ENCODE data around the gene DNHD1. TPM values are rescaled to one million over a fixed set of nuclear protein-coding genes. Genes with fewer than 3 reads are reported as not detected.

Gene DNHD1
- total RNA-seq, 2 donors from 2014 or later: 7.4 to 11.8 TPM

DNA sequence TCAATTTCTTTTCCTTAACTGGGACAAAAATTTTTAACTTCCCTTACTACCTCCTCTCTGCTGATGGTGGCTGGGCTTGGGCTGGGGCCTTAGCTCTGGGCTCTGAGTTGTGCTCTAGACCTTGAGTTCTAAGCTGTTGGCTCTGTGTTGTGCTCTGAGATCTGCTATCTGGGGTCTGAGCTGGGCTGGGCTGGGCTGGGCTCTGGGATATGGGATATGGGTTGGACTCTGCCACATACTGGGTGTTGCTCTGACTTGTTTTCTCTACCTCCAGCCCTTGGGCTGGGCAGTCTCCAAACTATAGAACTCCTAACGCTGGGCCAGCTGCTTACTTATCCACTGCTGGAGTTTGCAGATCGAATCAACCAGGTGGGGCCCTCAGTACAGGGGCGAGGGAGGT lies 41.9 kb downstream of the DNHD1 start:
- Histone ChIP-seq H3K9ac (ENCODE audit: low read depth in 2 of 2, low read length in 2 of 2) (no peak overlapping the region), H3K27me3 (no peaks in the 10 kb centered on the region), H3K27ac (no peak overlapping the region), H3K4me3 (no peak overlapping the region), H3K36me3 (no peaks in the 10 kb centered on the region), H3K9me3 (no peaks in the 10 kb centered on the region), H3K4me1 (no peaks in the 10 kb centered on the region)
- intact Hi-C loops (cut with DNase I): no loop called here
- TF ChIP-seq, protein P1, sequence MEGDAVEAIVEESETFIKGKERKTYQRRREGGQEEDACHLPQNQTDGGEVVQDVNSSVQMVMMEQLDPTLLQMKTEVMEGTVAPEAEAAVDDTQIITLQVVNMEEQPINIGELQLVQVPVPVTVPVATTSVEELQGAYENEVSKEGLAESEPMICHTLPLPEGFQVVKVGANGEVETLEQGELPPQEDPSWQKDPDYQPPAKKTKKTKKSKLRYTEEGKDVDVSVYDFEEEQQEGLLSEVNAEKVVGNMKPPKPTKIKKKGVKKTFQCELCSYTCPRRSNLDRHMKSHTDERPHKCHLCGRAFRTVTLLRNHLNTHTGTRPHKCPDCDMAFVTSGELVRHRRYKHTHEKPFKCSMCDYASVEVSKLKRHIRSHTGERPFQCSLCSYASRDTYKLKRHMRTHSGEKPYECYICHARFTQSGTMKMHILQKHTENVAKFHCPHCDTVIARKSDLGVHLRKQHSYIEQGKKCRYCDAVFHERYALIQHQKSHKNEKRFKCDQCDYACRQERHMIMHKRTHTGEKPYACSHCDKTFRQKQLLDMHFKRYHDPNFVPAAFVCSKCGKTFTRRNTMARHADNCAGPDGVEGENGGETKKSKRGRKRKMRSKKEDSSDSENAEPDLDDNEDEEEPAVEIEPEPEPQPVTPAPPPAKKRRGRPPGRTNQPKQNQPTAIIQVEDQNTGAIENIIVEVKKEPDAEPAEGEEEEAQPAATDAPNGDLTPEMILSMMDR (IDR thresholded peaks at IDR 0.05): no peak
- no peak for DNase-seq

DNA sequence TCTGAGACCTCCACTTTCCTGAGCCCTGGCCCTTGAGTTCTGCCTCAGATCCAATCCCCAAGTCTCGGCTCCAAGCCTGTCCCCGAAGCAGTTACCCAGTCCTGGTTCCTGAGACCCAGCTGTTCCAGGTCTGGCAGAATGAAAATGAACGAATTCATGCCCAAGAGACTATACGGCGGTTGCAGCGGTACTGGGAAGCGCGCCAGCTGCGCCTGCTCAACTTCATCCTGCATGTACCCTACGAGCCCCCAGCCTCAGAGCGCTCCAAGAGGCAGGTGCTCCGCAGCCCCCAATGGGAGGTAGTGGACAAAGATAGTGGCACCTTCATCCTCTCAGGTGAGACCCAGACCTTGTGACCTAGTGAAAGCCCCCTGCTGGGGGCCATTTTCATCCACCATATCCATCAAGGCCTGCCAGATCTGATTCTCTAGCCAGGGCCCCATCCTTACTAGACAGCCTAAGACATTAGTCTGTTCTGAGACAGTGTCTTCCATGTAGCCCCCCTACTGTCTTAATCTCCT lies 42.7 kb downstream of the DNHD1 start:
- intact Hi-C loops (cut with DNase I): no loop called here
- Histone ChIP-seq H3K9ac (ENCODE audit: low read depth in 2 of 2, low read length in 2 of 2) (no peak overlapping the region), H3K27ac (no peak overlapping the region), H3K9me3 (no peaks in the 10 kb centered on the region), H3K4me3 (no peak overlapping the region), H3K27me3 (no peaks in the 10 kb centered on the region), H3K4me1 (no peaks in the 10 kb centered on the region), H3K36me3 (no peaks in the 10 kb centered on the region)
- TF ChIP-seq, protein P1 (IDR thresholded peaks at IDR 0.05): no peak
- DNase-seq: no peak

DNA sequence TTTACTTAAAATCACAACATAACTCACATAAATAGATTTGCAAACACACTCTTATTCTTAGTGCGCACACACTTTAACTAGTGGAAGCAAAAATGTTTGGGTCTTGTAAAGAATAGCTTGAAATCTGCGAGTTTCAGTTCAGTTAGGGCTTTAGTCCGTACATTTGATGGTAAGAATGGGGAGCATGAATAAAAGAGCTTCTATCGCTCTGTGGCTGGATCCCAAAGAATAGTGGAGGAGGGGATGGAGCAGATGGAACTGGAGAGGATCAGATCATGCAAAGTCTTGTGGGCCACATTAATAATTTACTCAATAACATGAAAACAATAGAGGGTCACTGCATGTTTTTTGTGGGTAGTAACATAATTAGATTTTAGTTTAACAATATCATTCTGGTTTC lies 44.3 kb downstream of the DNHD1 start:
- H3K36me3 ChIP-seq: no peaks in the 10 kb centered on the region
- no peak for DNase-seq
- no peaks in the 10 kb centered on the region for H3K27me3 ChIP-seq
- H3K9me3 ChIP-seq: no peaks in the 10 kb centered on the region
- H3K4me1 ChIP-seq: no peaks in the 10 kb centered on the region
- no peak overlapping the region for H3K9ac ChIP-seq (ENCODE audit: low read depth in 2 of 2, low read length in 2 of 2)
- intact Hi-C loops (cut with DNase I): no loop called here
- TF ChIP-seq, protein P1 (IDR thresholded peaks at IDR 0.05): no peak
- H3K27ac ChIP-seq: no peak overlapping the region
- H3K4me3 ChIP-seq: no peak overlapping the region

DNA sequence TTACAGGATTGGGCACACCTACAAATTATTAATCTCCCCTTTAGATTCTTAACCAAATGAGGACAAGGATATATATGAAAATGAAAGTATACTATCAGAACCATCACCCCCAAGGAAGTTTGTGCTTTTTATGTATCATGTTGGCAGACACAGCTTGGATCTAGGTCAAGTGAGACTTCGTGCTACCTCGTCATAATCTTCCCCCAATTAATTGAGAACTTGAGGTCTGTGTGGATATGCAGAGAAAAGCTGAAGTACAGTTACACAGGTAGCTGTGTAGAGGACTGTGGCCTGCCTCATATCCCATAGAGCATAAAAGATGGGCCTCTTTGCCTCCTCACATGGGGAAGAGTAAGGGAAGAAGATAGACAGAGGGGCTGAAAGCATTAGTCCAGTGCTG lies 45.6 kb downstream of the DNHD1 start:
- intact Hi-C loops (cut with DNase I): no loop called here
- H3K36me3 ChIP-seq: peaks cover 3% of the 10 kb centered on the region

DNA sequence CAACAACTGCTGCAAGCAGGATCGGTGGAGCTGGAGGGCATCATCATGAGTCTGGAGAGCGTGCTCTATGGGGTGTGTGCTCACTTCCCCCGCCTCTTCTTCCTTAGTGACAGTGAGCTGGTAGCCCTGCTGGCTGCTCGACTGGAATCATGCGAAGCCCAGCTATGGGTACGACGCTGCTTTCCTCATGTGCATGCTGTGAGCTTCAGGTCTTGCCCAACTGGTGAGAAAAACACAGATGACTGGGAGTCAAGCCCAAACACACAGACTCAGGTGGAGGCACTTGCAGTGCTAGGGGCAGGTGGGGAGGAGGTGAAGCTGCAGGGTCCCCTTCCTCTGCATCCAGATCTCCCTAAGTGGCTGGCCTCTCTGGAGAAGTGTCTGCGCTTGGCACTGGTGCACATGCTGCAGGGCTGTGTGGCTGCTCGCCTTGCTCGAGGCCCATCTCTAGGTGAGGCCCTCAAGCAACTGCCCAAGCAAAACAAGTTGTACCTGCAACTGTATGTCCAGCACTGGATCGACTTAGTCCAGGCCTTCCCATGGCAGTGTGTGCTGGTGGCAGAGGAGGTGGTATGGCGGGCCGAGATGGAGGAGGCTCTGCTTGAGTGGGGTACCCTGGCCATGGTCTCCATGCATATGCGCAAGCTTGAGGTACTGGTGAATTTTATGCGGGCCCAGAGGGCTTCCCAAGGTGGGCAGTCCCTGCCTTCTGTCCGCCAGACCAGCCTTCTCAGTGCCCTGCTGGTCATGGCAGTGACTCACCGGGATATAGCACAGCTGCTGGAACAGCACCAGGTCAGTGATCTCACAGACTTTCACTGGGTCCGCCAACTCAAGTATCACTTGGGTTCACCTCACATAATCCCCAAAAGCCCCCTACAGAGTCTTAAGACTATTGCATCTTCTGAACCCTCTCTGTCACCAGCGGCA lies 48.1 kb downstream of the DNHD1 start:
- TF ChIP-seq, protein P1 (IDR thresholded peaks at IDR 0.05): no peak
- H3K4me3 ChIP-seq: no peak overlapping the region
- no peaks in the 10 kb centered on the region for H3K27me3 ChIP-seq
- intact Hi-C loops (cut with DNase I): no loop called here
- H3K4me1 ChIP-seq: no peaks in the 10 kb centered on the region
- H3K9ac ChIP-seq (ENCODE audit: low read depth in 2 of 2, low read length in 2 of 2): no peak overlapping the region
- peaks cover 3% of the 10 kb centered on the region for H3K36me3 ChIP-seq
- no peaks in the 10 kb centered on the region for H3K9me3 ChIP-seq
- DNase-seq: no peak
- H3K27ac ChIP-seq: no peak overlapping the region

More for the DNA sequence above, 45.6 kb downstream of the DNHD1 start:
- TF ChIP-seq, protein P1 (IDR thresholded peaks at IDR 0.05): no peak
- Histone ChIP-seq H3K9me3 (no peaks in the 10 kb centered on the region), H3K27me3 (no peaks in the 10 kb centered on the region), H3K4me1 (no peaks in the 10 kb centered on the region), H3K4me3 (no peak overlapping the region), H3K27ac (no peak overlapping the region), H3K9ac (ENCODE audit: low read depth in 2 of 2, low read length in 2 of 2) (no peak overlapping the region)
- DNase-seq: no peak

Measured in colonic mucosa (tissue), 4 donors.